Mucosa of gallbladder (tissue), 1 donor: ENCODE results near the gene PITRM1. TPM values are rescaled to one million over a fixed set of nuclear protein-coding genes. Genes with fewer than 3 reads are reported as not detected.
A peak's percentile ranks its signal among the peaks of the same experiment; 100 is the strongest.

Source experiments
- DNase-seq: peaks from one replicate; pipeline ENCODE4 v3.0.0-alpha.2; 2020; ENCODE audit warnings: low spot score
- total RNA-seq: library from RNA; stranded (reverse); gene quantifications from one replicate; pipeline ENCODE4 v1.2.1, GENCODE V29; 2021
- donor health status: DM: no; HTN: no; CAD: no.

The PITRM1 gene
- total RNA-seq, 1 donor from 2014 or later: 48.5 TPM

DNA sequence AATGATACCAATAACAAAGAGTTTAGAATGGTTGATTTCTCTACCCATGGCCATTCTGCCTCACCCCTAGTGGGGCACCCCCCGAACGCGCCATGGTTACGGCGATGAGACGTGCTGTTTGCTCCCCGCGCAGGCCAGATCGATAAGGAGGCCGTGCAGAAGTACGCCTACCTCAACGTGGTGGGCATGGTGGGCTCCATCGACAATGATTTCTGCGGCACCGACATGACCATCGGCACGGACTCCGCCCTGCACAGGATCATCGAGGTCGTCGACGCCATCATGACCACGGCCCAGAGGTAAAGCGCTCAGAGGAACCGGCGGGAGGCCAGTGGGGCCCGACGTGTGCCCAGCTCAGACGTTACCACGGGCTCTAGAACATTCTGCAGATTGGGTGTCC, 68.9 kb downstream of the PITRM1 start:
- DNase-seq: no peak

DNA sequence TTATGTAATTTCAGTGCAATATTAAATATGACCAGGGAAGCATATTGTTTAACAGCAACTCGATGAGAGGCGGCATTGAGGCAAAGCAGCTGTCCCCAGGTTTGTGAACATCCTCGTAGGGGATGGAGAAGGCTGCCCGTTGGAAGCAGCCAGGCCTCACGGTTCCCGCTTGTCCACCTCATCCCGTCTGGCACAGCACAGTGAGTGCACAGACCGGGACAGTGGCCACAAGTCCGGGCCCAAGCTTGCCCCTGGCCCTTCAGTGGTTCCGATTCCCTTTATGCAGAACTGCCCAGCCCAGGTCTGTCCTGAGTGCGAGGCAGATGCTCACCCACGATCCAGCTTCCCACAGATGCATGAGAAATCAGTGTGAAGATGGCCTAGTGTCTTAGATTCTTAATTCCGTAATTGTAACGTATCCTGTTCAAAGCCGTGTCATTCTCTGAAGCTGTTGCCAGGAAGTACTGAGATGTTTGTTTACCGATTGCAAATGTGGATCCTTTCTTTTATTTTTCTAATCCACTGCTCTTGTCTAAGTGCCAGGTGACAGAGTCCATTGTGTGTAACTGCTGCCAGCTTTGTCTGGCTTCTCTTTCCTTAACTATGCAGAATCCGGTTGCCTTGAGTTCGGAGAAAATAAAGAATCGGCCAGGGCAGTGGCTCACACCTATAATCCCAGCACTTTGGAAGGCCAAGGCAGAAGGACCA, 69.7 kb downstream of the PITRM1 start:
- DNase-seq: peak; percentile 69

DNA sequence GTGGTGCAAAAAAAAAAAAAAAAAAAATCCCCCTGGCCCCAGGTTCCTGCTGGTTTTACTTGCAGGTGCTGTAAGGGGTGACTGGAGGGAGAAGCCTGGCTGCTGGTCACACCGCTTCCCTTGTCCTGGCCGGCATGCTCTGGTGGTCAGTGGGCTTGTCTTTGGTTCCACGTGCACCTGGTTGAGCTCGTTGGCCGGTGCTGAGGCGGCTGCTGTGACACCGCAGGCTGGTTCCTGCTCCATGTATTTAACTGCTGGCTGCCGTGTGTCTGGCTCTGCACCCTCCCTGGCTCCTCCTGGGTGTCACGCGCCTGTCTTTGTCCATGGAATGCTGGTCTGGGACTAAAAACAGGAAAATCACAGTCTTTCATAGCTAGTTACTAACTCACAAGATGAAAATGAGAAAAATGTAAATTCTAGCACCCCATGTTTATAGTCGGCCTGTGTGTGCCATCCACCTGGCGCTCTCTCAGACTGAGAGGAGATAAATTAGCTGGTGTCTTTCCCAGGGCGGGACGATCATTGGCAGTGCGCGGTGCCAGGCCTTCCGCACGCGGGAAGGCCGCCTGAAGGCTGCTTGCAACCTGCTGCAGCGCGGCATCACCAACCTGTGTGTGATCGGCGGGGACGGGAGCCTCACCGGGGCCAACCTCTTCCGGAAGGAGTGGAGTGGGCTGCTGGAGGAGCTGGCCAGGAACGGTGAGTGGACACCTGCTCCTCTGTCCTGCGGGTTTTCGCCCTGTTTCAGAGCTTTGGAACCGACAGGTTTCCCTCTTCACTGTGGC, 71.5 kb downstream of the PITRM1 start:
- DNase-seq: no peak

DNA sequence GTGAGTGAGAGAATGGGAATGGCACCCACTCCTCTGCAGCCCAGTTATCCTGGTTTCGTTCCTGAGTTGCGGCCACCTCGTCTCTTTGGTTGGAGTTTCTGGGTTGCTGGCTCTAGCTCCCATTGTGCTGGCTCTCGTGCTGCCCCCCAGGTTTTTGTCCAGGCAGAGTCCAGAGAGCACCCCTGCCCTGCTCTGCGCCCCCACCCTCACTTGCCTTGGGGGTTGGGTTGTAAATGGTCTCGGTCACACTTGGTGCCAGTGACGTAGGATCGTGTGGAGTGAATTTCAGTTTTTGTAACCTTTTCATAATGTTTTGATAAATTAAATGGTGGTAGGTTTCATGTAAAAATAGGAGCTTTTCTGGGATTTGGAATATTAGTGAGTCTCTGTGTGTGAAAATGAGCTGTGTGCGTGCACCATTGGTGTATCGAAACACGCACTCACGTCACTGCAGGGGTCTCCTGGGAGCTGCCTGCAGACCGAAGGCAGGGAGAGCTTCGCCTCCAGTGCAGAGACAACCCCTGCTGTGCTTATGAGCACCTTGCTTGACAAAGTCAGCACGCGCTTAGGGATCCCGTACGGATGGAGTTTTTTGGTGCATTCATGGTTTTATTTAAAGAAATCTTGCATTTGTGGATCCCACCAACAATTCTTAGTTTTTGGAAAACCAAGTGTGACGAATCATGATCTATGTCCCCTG, 72.3 kb downstream of the PITRM1 start:
- DNase-seq: no peak

DNA sequence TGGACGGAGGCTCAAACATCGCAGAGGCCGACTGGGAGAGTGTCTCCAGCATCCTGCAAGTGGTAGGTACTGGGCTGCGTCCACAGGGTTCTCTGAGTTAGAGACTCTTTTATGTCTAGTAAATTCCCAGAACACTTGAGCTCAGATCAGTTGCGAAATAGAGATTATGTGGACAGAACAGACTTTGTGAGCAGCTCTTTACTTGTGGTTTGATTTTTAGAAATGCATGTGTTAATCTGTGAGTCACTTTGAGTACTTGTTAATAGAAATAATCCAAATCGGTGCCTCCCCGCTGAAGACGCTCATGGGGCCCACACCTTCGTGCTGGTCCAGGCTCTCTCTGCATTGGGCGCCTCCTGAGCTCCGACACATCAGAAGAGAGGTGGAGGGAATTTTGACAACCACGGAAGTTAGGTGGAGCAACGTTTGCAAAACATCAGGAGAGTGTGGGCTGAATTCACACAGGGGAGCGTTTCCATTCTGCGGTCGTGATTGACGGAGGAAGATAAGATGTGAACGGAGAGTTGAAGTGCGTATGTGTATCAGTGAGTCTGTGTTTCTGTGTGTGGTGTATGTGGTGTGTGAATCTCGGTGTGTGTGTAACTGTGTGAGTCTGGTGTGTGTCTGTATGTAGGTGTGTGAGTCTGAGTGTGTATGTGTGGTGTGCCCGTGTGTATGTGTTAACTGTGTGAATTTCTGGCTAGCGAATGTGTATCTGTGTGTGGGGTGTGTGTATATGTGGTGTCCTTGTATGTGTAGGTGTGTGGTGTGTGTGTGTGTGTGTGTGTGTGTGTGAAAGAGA, 73.1 kb downstream of the PITRM1 start:
- no peak for DNase-seq

DNA sequence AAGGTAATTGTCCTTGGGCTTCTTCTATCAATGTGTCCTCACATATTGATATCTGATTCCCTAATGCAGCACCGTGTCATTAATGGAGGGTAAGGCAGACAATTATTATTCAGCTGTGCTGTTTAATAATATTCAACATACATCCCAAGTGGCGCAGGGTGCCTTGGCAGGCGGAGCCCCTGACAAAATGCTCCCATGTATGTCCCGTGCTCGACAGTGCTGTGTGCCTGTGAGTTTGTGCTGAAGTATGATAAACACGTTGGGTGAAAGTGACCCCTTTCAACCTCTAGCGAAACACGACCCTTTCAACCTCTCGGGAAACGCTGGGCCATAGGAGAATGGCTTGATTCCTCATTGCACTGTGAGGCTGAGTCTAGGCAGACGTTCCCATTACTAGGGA, 73.9 kb downstream of the PITRM1 start:
- no peak for DNase-seq

DNA sequence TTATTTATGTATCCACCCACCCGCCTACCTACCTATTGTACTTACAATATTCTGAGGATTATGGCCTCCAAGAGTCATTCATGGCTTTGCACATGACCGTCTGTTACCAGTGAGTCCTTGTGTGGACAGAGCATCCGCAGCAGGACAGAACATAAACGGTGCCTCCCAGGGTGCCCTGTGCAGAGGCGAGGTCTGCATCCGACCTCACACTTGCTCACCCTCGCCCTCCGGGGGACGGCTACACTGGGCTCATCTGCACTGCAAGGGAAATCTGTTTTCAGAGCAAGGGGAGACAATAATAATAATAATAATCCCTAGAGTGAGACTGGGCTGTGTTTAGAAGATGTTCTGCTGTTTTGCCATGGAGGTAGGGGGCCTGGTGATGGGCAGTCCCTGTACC, 75.4 kb downstream of the PITRM1 start:
- DNase-seq: no peak

DNA sequence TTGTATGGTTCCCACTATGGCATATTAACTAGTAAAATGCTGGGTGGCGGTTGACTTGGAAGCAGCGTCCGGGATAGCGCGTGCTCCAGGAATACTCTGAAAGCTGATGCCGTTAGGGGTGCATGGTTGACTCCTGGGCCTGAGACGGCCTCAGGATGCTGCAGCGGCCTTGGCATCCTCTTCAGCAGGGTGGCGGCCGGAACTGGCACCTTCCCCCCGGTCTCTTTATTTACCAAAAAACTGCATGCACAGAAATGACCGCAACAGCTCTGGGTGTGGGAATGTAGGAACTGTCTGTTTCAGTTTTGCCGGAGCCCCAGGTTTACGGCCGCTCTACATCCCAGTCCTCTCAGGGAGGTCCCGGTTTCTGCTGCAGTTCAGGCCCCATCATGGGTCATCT, 76.4 kb downstream of the PITRM1 start:
- no peak for DNase-seq

DNA sequence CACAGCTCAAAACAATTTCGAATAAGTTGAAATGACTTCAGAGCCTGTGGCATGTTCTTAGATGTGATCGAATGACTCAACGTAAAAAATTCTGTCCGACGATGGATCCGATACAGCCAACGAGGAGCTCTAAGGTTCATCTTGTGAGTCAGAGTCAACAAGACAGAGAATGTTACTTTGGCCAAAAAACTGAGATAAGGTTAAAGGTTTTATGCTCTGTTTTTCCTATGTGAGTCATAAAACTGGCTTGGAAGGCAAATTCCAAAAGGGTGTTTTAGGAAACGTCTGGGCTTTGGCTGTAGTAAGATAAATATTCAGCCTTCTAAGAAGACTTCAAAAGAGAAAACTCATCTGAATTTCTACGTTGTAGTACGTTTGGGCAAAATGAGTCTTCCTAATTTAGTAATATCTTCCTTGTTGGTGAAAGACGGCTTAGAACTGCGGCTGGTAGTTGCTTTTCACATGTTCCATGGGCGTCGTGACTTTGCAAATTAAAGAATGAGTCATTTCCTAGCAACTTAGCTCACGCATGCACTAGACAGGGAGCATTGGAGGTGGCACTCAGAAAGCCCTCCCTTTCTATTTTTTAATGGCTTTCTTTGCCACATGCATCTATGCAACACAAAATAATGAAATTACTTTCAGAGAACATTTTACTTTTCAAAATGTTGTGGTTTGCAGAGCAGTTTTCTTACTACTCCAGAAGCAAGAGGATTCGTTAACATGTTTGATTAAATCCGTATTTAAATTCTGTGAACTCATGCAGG, 77.0 kb downstream of the PITRM1 start:
- DNase-seq: peak; percentile 64

DNA sequence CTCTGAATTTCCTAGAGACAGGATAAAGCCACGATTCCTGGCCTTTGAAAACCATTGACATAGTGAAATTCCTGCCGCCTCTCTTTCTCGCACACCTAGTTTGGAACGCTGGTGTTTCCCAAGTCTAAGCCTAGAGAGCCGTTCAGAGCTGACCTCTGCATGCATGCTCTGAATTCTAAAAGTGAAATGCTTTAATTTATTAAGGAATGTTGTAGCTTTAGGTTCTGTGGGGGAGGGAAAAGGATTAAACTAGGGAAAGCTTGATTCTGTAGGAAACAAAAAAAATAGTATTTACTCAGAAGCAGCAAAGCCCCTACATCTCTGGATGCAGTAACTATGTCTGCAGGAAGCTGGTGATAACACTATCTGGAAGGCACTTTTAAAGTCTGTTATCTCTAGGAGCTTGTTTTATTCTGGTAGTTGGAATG, 78.0 kb downstream of the PITRM1 start:
- no peak for DNase-seq

DNA sequence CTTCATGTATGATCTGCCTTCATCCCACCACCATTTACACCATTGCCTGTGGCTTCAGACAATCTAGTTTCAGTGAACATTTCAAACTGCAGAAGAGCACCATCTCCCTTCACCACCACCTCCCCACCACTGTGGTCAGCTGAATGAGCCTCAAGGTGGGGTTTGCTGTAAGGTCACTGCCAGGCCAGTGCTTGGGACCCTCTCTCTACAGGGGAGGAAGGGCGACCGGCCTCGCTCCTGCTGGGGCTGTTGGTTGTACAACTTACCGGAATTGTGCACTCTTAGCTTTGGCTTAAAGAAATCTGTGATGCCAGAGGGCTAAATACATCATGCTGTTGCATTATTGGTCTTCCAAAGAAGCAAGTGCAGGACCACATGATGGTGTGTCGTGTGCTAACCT, 78.6 kb downstream of the PITRM1 start:
- DNase-seq: no peak

DNA sequence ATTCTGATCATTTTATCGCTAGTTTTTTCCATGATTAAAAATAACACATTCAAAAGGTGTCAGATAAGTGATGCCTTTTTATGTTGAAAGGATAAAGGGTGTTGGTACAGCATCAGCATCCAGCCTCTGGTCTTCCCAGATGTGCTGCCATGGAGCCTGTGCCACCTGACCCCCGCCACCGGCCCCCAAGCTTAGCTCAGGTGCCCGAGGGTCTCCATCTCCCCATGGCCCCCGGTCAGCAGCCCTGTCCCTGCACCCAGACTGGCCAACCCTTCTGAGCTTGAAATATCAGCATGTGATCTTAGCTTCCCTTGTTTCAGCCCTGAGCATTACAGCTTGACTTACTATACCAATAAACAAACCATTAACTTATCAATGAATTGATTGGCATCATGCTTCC, 80.7 kb downstream of the PITRM1 start:
- DNase-seq: no peak

DNA sequence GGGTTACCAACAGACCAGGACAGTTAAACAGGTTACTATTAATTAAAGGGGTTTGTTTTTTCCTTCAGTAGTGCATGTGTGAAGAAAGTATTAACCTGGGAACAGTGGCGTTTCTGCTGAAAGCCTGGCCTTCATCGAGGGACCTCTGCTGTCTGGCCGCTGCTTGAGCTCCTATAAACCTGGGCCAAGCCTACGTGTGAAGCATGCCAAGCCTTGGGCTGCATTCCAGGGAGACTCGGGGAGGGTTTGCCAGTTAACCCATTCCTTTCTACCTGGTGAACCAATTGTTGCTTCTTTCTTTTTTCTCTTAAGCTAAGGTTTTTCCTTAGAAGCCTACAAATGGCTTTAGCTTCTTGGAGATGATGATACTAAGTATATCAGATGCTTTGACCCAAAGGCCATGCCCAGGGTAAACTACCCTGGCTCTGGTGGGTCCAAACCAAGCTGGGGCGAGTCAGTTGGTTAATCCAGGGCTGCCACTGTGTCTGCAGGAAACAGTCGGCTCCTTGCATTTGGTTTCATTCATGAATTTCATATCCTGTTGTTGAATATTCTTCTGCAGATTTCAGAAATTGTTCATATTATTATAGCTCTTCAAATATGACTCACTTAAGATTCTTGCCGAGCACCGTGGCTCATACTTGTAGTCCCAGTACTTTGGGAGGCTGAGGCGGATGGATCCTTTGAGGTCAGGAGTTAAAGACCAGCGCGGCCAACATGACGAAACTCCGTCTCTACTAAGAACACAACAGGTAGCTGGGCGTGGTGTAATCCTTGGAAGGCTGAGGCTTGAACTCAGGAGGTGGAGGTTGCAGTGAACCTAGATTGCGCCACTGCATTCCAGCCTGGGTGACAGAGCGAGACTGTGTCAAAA, 81.4 kb downstream of the PITRM1 start:
- DNase-seq: peak; percentile 82

DNA sequence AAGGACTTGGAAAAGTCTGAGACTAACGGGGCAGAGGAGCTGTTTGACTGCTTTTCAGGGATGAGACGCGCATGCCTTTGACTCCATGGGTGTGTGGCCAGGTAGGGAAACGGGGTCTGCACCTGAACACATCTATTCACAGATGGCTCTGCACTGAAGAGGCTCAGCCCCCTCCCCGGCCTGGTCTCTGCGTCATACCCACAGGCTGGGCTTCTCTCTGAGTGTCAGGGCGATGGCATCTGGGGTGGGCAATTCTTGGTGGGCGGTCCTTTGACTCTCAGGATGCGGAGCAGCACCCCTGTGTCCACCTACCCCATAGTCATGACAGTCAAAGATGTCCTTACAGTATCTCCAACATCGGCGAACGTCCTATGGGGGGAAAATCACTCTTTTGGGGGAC, 82.2 kb downstream of the PITRM1 start:
- DNase-seq: no peak

Other genes starting within 250 kb of the PITRM1 start
- gene PFKP, start 105.2 kb downstream of the PITRM1 start, total RNA-seq: 109 TPM